Fibroblast of peridontal ligament (primary cell): ENCODE results near the gene SLC2A9.
"Not testable (repeated sequence)": the region's sequence is repeated elsewhere in the genome, so short reads cannot be mapped to it uniquely, and the experiment has no call there.

Source experiments
- DNase-seq: peaks from one replicate; pipeline ENCODE4 v3.0.0-alpha.2; 2010; ENCODE audit errors: extremely low read depth

SLC2A9 gene

DNA sequence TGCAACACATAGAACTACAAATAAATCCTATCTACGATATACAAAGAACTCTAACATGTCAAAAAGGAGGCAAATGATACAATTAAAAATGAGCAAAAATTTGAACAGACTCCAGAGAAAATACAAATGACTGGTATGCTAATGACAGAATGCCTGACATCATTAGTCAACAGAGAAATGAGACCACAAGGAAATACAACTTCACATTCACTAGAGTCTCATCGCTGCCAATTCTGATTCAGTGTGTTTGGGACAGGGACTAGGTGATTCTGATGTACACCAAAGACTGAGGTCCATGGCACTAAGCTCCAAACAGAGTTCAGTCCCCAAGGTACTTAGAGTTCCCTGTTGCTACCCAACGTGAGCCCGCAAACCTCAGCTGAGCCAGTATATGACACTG is 23.4 kb downstream of the SLC2A9 start:
- no peak for DNase-seq

- DNase-seq = no peak
These were observed 24.8 kb downstream of the SLC2A9 start for GRCh38 chr4:9996319-9997110.

GRCh38 chr4:9994246-9994847 is 26.9 kb downstream of the SLC2A9 start:
- DNase-seq = no peak

DNA sequence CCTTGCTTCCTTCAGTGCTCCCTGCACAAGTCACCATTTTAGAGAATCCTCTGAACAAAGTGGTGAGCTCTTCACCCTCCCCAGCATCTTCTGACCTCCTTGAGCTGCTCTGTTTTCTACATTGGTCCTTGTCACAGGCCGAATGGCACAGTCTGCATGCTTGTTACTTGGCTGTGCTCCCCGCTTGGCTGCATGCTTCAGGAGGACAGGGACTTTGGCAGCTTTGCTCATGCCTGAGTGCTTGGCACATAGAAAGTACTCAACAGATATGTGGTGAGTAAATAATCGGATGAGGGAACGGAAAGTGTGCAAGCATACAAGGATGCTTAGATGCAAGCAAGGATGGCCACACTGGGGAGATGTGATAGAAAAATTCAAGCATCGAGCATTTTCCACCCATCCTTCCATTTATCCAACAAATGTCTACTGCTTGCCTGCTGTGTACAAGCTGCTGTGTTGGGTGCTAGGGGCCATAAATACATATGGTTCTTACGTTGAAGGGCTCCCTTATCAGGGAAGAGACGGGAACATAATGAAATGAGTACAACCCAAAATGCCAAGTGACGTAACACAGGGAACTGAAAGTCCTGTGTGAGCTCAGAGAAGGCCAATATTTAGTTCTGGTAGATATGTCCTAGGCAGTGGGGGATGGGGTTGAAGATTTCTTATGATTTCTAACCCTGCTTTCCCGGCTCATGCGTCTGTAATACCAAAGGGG is 31.2 kb downstream of the SLC2A9 start:
- no peak for DNase-seq

DNA sequence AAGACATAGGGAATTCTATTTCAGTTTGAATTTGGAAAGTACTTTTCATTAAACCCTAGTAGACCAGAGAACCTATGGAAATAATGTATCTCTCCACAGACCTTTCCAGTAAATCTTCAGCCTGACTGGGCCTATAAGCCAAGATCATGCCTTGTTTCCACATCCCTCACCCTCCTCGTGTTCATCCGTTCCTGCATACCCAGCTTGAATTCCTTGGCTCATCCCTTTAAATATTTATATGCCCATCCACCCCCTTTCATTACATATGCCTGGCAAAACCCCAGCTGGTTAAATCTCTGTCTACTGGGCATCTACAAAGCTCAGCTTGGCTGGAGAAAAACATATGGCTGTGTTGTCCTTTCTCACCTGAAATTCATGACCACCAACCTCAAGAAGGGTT is 32.4 kb downstream of the SLC2A9 start:
- no peak for DNase-seq

DNA sequence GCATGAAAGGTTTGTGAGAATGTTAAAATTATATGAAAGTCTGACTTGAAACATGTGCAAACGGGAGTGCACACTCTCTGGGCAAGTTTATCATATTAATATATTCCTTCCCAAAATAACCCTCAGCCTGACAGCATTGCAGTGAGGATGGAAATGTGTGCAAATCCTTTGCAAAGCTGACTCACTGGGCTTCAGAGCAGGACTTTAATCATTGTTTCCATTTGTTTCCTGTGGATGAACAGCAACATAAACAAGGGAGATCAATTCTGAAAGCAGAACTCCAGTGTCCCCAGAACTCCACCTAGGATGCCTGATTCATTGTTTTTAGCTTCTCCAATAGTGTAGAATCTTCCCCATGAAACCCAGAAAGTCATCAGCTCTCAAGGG is 32.9 kb downstream of the SLC2A9 start:
- no peak for DNase-seq

- DNase-seq = no peak
These were observed 33.4 kb downstream of the SLC2A9 start for GRCh38 chr4:9987749-9988362.

DNA sequence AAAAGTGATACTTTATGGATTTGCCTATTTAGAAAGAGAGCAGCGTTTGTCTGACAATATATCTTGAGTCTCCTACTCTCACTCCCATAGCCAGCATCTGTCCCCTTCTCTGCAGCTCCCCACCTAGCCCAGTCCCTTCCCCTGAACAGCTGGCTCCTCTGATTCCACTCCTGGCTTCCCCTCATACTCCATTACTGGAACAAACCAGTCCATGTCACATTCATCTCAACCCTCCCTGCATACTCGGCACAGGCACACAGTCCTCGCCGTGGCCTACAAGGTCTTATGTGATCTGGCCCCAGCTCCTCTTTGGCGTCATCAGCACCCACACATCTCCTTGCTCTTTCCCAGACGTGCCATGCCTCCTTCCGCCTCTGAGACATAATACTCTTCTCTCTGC is 36.7 kb downstream of the SLC2A9 start:
- DNase-seq = no peak

DNA sequence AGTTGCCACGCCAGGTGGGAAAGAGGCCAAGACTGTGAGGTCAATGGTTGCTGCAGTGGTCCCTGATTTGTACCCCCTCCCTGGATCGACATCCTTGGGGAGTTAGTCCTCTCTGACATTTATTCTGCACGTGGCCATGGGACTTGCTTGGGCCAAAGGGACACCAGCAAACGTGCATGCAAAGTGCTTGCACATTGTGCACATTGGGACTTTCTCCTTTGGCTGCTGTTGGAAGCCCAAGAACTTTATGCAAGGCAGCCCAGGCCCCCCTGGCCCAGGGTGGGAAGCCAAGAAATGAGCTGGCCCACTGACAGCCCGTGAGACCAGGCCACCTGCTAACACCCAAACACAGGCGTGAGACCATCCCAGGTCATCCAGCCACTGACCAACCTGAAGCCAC is 38.1 kb downstream of the SLC2A9 start:
- DNase-seq = no peak

GRCh38 chr4:9981899-9982298 is 39.4 kb downstream of the SLC2A9 start:
- not testable (repeated sequence) for DNase-seq

DNA sequence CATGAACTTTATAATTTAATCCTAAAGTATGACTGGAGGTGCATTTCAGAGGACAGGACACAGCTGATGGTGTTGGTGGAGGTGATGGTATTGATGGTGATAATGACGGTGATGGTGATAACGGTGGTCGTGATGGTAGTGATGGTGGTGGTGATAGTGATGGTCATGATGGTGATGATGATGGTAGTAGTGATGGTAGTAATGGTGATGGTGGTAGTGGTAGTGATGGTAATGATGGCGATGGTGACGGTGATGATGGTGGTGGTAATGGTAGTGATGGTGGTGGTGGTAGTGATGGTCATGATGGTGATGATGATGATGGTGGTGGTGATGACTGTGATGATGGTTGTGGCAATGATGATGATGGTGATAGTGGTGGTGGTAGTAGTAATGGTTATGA is 40.4 kb downstream of the SLC2A9 start:
- DNase-seq = no peak

DNA sequence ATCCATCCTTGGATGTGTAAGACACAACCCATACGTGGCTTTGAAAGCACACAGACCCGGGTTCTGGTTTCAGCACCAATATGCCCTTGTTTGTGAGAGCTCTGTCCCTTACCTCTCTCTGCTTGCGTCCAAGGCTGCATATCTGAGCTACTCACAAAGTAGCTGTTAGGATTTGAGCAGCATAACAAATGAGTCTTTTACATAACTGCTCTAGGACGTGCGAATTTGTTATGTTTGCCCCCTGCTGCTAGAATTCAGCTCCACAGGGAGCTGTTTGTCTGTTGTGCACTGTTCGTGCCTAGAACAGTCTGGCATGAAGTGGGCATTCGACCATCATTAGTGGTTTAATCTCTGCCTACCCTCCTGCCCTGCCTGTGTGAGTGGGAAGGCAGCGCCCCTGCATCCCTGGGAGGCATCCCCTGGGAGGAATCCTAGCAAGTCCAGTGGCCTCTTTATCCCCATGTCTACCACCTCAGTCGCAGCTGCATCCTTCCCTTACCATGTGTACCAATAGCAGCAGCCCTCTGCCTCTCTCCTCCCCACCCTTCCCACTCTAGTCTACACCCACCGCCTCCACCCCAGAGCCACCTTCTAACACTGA is 42.1 kb downstream of the SLC2A9 start:
- no peak for DNase-seq

GRCh38 chr4:9977518-9978031 is 43.7 kb downstream of the SLC2A9 start:
- no peak for DNase-seq

DNA sequence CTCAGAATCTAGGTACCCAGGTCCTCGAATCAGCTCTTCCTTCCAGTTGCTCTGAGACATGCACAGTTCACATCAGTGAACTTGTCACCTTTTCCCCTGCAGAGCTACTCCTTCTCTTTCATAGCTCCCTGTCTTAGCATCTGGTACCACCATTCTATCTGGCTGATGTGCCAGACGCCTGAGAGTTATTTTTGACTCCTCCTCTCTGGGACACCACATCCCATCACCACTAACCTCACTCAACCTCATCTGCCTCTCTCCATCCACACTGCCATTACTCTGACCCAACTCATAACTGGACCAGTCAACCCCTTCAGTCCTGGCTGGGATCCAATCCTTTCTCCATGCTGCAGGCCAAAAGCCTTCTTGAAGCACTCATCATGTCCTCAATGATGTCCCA is 44.5 kb downstream of the SLC2A9 start:
- no peak for DNase-seq

GRCh38 chr4:9976293-9976692 is 45.0 kb downstream of the SLC2A9 start:
- no peak for DNase-seq

- DNase-seq = no peak
These were observed 49.6 kb downstream of the SLC2A9 start for GRCh38 chr4:9971711-9972110.

- no peak for DNase-seq
These were observed 50.8 kb downstream of the SLC2A9 start for GRCh38 chr4:9970399-9971011.

DNA sequence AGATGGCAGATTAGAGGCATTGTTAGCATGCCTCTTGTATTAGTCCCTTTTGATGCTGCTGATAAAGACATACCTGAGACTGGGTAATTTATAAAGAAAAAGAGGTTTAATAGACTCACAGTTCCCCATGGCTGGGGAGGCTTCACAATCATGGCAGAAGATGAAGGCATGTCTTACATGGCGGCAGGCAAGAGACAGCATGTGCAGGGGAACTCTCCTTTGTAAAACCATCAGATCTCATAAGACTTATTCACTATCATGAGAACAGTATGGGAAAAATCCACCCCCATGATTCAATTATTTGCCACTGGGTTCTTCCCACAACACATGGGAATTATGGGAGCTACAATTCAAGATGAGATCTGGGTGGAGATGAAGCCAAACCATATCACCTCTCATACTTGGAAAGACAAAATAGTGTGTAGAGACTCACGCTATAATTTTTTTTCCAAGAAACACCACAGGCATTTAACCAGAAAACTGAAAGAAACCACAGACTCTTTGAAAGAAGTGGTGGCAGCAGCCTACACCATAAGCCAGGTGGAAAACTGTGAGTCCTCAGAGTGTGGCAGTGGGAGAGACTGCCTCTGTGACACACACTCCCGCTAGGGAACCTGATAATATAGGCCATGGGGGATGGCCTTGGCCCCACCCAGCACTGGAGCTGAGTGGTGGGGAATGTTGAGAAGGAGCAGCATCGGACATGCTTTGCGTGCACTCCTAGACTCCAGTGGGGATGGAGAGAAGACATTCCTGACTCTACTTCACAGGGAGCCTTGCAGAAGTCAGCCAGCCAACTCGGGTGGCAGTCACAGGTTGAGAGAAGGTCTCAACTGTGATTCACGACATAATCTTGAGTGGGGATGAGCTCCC is 51.5 kb downstream of the SLC2A9 start:
- no peak for DNase-seq

DNA sequence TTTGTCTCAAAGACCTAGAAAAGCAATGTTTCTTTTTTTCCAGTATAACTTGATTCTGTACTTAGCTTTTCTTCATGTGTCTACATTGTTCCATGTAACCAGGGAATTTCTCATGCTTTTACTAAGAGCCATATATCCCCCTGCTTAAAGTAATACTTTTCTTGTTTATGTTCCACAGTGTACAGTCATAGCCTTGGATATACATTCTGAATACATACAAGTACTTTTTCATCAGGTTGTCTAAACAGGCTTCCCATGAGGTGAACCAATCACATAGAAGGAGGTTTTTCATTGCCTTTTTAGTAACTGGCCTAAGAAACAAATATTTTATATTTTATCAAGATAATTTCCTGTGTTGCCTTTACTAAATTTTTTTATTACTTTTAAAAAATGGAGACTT is 52.8 kb downstream of the SLC2A9 start:
- no peak for DNase-seq

DNA sequence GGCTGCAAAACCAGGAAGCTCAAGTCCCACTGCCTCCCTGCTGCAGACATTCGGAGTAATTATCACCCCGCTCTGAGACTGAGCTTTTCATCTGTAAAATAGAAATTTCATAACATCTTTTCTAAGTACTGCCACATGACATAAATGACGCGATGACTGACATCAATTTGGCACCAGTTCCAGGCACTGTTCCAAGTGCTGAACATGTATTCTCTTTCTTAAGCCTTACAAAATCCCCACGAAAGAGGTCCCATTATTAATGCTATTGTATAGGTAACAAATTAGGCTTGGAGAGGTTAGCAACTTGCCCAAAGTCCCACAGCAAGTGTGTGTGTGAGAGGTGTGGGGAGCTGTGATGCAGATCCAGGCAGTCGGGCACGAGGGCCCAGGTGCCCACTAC is 56.4 kb downstream of the SLC2A9 start:
- DNase-seq = no peak

- DNase-seq = no peak
These were observed 58.0 kb downstream of the SLC2A9 start for GRCh38 chr4:9963328-9963727.
